Psoas muscle (tissue), 8 donors: Measurements from ENCODE around the gene RPS6KB2. TPM values are rescaled to one million over a fixed set of nuclear protein-coding genes. Genes with fewer than 3 reads are reported as not detected.

Source experiments
- ATAC-seq, 4 donors: fragments of 200-7000 bp; cut with Tn5 transposase; one replicate each; pipeline ENCODE4 v1.9.1; 2020; ENCODE audit warnings: moderate library complexity in 3 of 4, mild to moderate bottlenecking in 2 of 4
- DNase-seq, 2 donors: peaks; one replicate each; pipeline ENCODE4 v3.0.0-alpha.2; 2020
- H3K27ac ChIP-seq: fragments of 200-600 bp; one replicate; pipeline ENCODE4 v1.8.0; 2022
- H3K27me3 ChIP-seq, 3 donors: fragments of 200-600 bp in 1 of 3; one replicate each; pipeline versions ENCODE4 v1.6.1 to v1.8.0; 2013 to 2022; ENCODE audit warnings: low read length in 2 of 3, mild to moderate bottlenecking in 2 of 3, moderate library complexity in 1 of 3; ENCODE audit not compliant: insufficient read depth in 3 of 3
- H3K36me3 ChIP-seq, 2 donors: fragments of 200-600 bp in 1 of 2; one replicate each; pipeline versions ENCODE4 v1.6.1 to v1.8.0; 2013 to 2022; ENCODE audit warnings: low read depth in 1 of 2, mild to moderate bottlenecking in 1 of 2, moderate library complexity in 1 of 2; ENCODE audit not compliant: insufficient read depth in 1 of 2
- H3K4me1 ChIP-seq: fragments of 200-600 bp; one replicate; pipeline ENCODE4 v1.8.0; 2022
- H3K4me3 ChIP-seq: fragments of 200-600 bp; one replicate; pipeline ENCODE4 v1.8.0; 2022; ENCODE audit warnings: mild to moderate bottlenecking
- H3K9me3 ChIP-seq: fragments of 200-600 bp; one replicate; pipeline ENCODE4 v1.8.0; 2022
- CTCF ChIP-seq: fragments of 200-600 bp; IDR thresholded peaks from one replicate; pipeline ENCODE4 v1.8.0; 2022; ENCODE audit warnings: antibody characterized with exemption
- WGBS, 3 donors: extraction: QIAGEN DNeasy Blood & Tissue Kit; methylation state at CpG; one replicate each; pipeline versions ENCODE4 v1.1.6 to v1.1.7; 2013; 5-methylcytosine and 5-hydroxymethylcytosine counted together
- intact Hi-C, 2 donors: fragments of 100-400 bp; cut with DNase I; formaldehyde crosslinking; loops; one replicate each; pipeline versions ENCODE4 v1.11.0 to v1.14.2; 2022
- polyA plus RNA-seq, 3 donors: library from polyadenylated mRNA; stranded (reverse); fragments of 200-250 nt; gene quantifications; one replicate each; pipeline ENCODE4 v1.2.3, GENCODE V29; 2013
- total RNA-seq, 4 donors: library from RNA; stranded (reverse); fragmentation: NEBNext Ultra II Directional in 2 of 4; extraction: Animal tissue kit (Norgen Biotek cat#: 25700) in 2 of 4; gene quantifications; one replicate each; pipeline versions ENCODE4 v1.2.1 to v1.2.4, GENCODE V29; 2021 to 2023
- donor health status: healthy with polysubstance abuse.
- donor health status: DM: no; HTN: no; CAD: no; lungs with moderate emphysema.
- donor health status: Bipolar disorder and iron deficiency.
- donor health status: healthy.
- donor health status: DM: yes; HTN: yes; CAD: no.
- donor health status: DM: no; HTN: no; CAD: no.
- donor health status: DM: no; HTN: no; CAD: no.
- donor health status: DM: yes; HTN: yes; CAD: no.

Gene RPS6KB2
- total and polyA plus RNA-seq, 7 donors: 23.1 to 64.6 (median 27.2) TPM

DNA sequence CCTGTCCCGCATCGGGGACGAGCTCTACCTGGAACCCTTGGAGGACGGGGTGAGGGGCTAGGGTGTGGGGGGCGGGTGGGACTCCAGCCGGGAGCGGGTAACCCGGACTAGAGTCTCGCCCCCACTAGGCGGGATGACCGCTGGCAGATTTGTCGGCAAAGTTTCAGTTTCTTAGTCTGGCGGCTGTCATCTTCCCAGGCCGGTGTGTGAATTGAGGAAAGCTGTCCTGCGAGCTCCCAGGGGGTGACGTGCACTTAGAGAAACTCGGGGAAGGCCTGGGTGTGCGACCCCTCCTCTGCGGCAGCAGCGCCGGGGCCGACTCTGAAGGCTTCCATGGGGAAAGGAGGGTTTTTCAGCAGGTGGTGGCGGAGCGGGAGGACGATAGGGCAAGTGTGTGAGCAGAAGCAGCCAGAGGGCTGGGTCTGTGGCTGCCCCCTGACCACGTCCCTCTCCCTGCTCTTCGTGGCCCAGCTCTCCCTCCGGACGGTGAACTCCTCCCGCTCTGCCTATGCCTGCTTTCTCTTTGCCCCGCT, 36.0 kb upstream of the RPS6KB2 start:
- DNase-seq (no peak), ATAC-seq (peak in 1 of 4 donors; percentile 0)
- WGBS, 3 donors: 5 to 10% (median 6%) methylated on average over 25 to 31 of the region's 31 CpGs
- Histone ChIP-seq H3K36me3 (peaks cover 0 to 33% of the 10 kb centered on the region in 2 donors), H3K4me1 (peaks cover 12% of the 10 kb centered on the region), H3K9me3 (no peaks in the 10 kb centered on the region), H3K27me3 (no peaks in the 10 kb centered on the region), H3K4me3 (peak overlapping the region; percentile 96), H3K27ac (peak overlapping the region; percentile 96)
- TF ChIP-seq CTCF: no peak
- intact Hi-C loops: no loop called here

DNA sequence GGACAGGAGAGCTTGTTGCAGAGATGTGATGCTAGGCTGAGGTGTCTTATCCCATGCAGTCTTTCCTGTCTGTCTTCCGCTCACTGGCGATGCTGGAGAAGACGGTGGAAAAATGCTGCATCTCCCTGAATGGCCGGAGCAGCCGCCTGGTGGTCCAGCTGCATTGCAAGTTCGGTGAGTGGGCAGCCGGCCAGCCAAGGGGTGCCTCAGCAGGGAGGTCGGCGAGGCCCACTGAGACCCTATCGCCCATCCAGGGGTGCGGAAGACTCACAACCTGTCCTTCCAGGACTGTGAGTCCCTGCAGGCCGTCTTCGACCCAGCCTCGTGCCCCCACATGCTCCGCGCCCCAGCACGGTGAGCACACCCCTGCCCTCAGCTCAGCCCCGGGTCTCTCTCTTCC, 34.9 kb upstream of the RPS6KB2 start:
- no peak for TF ChIP-seq CTCF
- Histone ChIP-seq H3K4me1 (peaks cover 20% of the 10 kb centered on the region), H3K27me3 (no peaks in the 10 kb centered on the region), H3K9me3 (no peaks in the 10 kb centered on the region), H3K27ac (no peak overlapping the region), H3K36me3 (peaks cover 0 to 44% of the 10 kb centered on the region in 2 donors), H3K4me3 (no peak overlapping the region)
- 90 to 94% (median 92%) methylated on average over 18 of the region's 18 CpGs for WGBS, 3 donors
- DNase-seq (no peak), ATAC-seq (no peak)
- intact Hi-C loops: no loop called here

DNA sequence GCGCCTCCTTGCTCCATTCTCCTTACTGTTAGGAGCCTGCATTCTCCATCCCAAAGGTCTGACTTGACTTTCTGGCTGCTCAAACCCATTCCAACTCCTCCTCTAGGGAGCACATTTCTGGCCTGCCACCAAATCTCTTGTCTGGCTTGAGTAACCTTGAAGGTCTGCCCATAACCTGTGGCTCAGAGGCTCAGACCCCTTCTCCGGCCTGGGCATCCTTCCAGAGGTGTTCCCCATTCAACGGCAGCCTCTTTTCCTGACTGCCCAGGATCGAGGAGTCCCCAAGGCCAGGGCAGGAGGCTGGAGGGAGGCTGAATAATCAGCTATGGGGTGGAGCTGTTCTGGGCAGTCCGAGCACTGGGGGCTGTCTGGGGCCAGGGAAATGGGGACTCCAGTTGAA, 34.3 kb upstream of the RPS6KB2 start:
- Histone ChIP-seq H3K4me1 (peaks cover 22% of the 10 kb centered on the region), H3K27me3 (no peaks in the 10 kb centered on the region), H3K27ac (no peak overlapping the region), H3K36me3 (peaks cover 0 to 50% of the 10 kb centered on the region in 2 donors), H3K4me3 (no peak overlapping the region), H3K9me3 (no peaks in the 10 kb centered on the region)
- 74 to 76% (median 75%) methylated on average over 5 of the region's 5 CpGs for WGBS, 3 donors
- TF ChIP-seq CTCF: no peak
- ATAC-seq: no peak
- intact Hi-C loops: no loop called here
- no peak for DNase-seq

DNA sequence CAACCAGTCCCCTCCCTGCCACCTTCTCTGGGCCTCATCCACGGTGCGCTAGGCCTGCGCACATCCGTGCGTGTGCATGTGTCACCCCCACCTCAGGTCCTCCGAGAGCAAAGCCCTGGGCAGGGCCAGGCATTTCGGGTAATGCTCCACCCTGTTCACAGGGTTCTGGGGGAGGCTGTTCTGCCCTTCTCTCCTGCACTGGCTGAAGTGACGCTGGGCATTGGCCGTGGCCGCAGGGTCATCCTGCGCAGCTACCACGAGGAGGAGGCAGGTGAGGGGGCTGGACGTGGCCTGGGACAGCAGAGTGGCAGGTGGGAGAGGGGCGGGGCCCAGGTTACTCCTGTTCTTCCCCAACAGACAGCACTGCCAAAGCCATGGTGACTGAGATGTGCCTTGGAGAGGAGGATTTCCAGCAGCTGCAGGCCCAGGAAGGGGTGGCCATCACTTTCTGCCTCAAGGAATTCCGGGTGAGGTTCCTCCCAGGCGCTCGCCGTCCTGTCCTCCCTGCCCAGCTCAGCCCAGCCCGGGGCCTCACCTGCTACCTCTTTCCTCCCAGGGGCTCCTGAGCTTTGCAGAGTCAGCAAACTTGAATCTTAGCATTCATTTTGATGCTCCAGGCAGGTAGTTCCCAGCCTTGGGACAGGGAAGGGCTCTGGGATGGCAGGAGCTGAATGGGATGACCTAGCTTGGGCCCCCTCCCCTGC, 32.6 kb upstream of the RPS6KB2 start:
- peaks cover 37% of the 10 kb centered on the region for H3K4me1 ChIP-seq
- H3K27me3 ChIP-seq: no peaks in the 10 kb centered on the region
- H3K27ac ChIP-seq: no peak overlapping the region
- no peaks in the 10 kb centered on the region for H3K9me3 ChIP-seq
- no peak for TF ChIP-seq CTCF
- intact Hi-C loops: no loop called here
- ATAC-seq (no peak), DNase-seq (no peak)
- H3K4me3 ChIP-seq: no peak overlapping the region
- H3K36me3 ChIP-seq: peaks cover 0 to 67% of the 10 kb centered on the region in 2 donors
- 79 to 87% (median 80%) methylated on average over 19 of the region's 19 CpGs for whole genome bisulfite sequencing, 3 donors

DNA sequence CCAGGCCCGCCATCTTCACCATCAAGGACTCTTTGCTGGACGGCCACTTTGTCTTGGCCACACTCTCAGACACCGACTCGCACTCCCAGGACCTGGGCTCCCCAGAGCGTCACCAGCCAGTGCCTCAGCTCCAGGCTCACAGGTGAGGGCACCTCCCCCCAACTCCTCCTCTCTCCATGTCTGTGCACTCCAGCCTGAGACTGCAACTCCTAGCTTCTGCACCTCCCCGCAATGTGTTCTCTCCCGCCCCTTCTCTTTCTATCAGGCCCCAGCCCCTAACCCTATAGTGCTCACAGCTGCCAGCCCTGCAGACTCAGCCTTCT, 32.1 kb upstream of the RPS6KB2 start:
- DNase-seq: no peak
- 79 to 93% (median 92%) methylated on average over 7 of the region's 7 CpGs for WGBS, 3 donors
- H3K4me3 ChIP-seq: no peak overlapping the region
- intact Hi-C loops: no loop called here
- H3K4me1 ChIP-seq: peaks cover 33% of the 10 kb centered on the region
- no peaks in the 10 kb centered on the region for H3K27me3 ChIP-seq
- no peak for TF ChIP-seq CTCF
- H3K36me3 ChIP-seq: peaks cover 0 to 68% of the 10 kb centered on the region in 2 donors
- no peaks in the 10 kb centered on the region for H3K9me3 ChIP-seq
- H3K27ac ChIP-seq: no peak overlapping the region
- no peak for ATAC-seq
